ENCODE data around the gene SORCS1. TPM values are rescaled to one million over a fixed set of nuclear protein-coding genes. Genes with fewer than 3 reads are reported as not detected.

The SORCS1 gene
- total and polyA plus RNA-seq, 2 experiments from 2014 or later: 1.1 to 4.6 TPM

DNA sequence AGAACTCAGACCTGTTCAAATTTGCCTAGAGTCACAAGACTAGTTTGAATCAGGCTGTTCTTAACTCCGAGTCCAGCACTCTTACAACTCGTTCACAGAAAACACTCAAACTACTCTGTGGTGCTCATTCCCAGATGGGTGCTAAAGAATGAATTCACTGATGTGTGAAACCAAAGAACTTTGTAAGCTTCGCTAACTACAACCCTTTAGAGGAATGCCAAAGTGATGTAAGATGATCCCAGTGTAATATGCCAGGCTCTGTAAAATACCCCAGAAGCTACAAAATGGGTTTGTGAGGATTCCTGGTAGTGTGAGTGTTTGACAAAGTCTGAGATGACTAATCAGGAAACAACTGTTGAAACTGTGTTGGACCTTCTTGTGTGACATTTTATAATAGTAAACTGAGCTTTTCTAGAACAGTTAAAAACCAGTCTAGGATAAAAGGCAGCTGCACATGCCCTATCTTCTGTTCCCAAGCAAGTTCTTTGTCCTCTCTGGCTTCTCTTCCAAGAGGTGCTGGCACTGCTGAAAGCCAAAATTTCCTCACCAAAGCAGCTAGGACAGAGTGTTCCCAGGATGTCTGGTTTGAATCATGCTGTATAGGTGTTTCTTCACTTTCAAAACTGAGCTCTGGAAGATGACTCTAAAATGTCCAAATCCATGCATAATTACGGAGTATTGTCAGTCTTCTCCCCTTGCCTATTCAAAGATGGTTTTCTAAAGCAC lies 527.6 kb downstream of the SORCS1 start:
- Histone ChIP-seq H3K4me3 (no peak overlapping the region), H4K20me1 (ENCODE audit: insufficient read depth, poor library complexity, severe bottlenecking) (no peaks in the 10 kb centered on the region), H3K9me3 (ENCODE audit: low read depth) (no peaks in the 10 kb centered on the region), H3K27me3 (no peaks in the 10 kb centered on the region), H3K4me2 (no peak overlapping the region), H3K36me3 (replicated peaks; ENCODE audit: insufficient read depth, low read depth) (no peaks in the 10 kb centered on the region), H3K27ac (no peak overlapping the region), H3K79me2 (no peaks in the 10 kb centered on the region), H3K4me1 (ENCODE audit: insufficient read depth) (no peaks in the 10 kb centered on the region), H3K9me2 (replicated peaks; ENCODE audit: insufficient read depth) (no peaks in the 10 kb centered on the region), H2AFZ (no peak overlapping the region)
- no peak for DNase-seq (ENCODE audit: low spot score)
- TF ChIP-seq EZH2phosphoT487 (IDR thresholded peaks at IDR 0.05; ENCODE audit: low read depth, severe bottlenecking, unreplicated experiment): no peak
- TF ChIP-seq, protein P1, sequence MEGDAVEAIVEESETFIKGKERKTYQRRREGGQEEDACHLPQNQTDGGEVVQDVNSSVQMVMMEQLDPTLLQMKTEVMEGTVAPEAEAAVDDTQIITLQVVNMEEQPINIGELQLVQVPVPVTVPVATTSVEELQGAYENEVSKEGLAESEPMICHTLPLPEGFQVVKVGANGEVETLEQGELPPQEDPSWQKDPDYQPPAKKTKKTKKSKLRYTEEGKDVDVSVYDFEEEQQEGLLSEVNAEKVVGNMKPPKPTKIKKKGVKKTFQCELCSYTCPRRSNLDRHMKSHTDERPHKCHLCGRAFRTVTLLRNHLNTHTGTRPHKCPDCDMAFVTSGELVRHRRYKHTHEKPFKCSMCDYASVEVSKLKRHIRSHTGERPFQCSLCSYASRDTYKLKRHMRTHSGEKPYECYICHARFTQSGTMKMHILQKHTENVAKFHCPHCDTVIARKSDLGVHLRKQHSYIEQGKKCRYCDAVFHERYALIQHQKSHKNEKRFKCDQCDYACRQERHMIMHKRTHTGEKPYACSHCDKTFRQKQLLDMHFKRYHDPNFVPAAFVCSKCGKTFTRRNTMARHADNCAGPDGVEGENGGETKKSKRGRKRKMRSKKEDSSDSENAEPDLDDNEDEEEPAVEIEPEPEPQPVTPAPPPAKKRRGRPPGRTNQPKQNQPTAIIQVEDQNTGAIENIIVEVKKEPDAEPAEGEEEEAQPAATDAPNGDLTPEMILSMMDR (IDR thresholded peaks at IDR 0.05; ENCODE audit: poor library complexity): no peak
- TF ChIP-seq EZH2 (IDR thresholded peaks at IDR 0.05; ENCODE audit: borderline replicate concordance): no peak
- WGBS (ENCODE audit: low lambda C conversion rate, missing lambda C conversion rate): 76% methylated on average over 4 of the region's 4 CpGs

GRCh38 chr10:106635947-106636346 lies 528.6 kb downstream of the SORCS1 start:
- no peak for DNase-seq (ENCODE audit: low spot score)
- Histone ChIP-seq H3K79me2 (no peaks in the 10 kb centered on the region), H3K27me3 (no peaks in the 10 kb centered on the region), H3K27ac (no peak overlapping the region), H3K36me3 (replicated peaks; ENCODE audit: insufficient read depth, low read depth) (no peaks in the 10 kb centered on the region), H3K9me3 (ENCODE audit: low read depth) (no peaks in the 10 kb centered on the region), H3K4me3 (no peak overlapping the region), H3K9me2 (replicated peaks; ENCODE audit: insufficient read depth) (no peaks in the 10 kb centered on the region), H3K4me1 (ENCODE audit: insufficient read depth) (no peaks in the 10 kb centered on the region), H4K20me1 (ENCODE audit: insufficient read depth, poor library complexity, severe bottlenecking) (no peaks in the 10 kb centered on the region), H2AFZ (no peak overlapping the region), H3K4me2 (no peak overlapping the region)
- no peak for TF ChIP-seq EZH2 (IDR thresholded peaks at IDR 0.05; ENCODE audit: borderline replicate concordance)
- TF ChIP-seq EZH2phosphoT487 (IDR thresholded peaks at IDR 0.05; ENCODE audit: low read depth, severe bottlenecking, unreplicated experiment): no peak
- TF ChIP-seq, protein P1 (IDR thresholded peaks at IDR 0.05; ENCODE audit: poor library complexity): no peak
- WGBS (ENCODE audit: low lambda C conversion rate, missing lambda C conversion rate): 91% methylated on average over 6 of the region's 6 CpGs

GRCh38 chr10:106631016-106631702 lies 533.3 kb downstream of the SORCS1 start:
- TF ChIP-seq EZH2phosphoT487 (IDR thresholded peaks at IDR 0.05; ENCODE audit: low read depth, severe bottlenecking, unreplicated experiment) (no peak), EZH2 (IDR thresholded peaks at IDR 0.05; ENCODE audit: borderline replicate concordance) (no peak)
- TF ChIP-seq, protein P1 (IDR thresholded peaks at IDR 0.05; ENCODE audit: poor library complexity): no peak
- Histone ChIP-seq H3K4me3 (no peak overlapping the region), H3K27me3 (no peaks in the 10 kb centered on the region), H3K9me3 (ENCODE audit: low read depth) (no peaks in the 10 kb centered on the region), H3K79me2 (no peaks in the 10 kb centered on the region), H3K36me3 (replicated peaks; ENCODE audit: insufficient read depth, low read depth) (no peaks in the 10 kb centered on the region), H2AFZ (no peak overlapping the region), H3K4me1 (ENCODE audit: insufficient read depth) (no peaks in the 10 kb centered on the region), H4K20me1 (ENCODE audit: insufficient read depth, poor library complexity, severe bottlenecking) (no peaks in the 10 kb centered on the region), H3K27ac (no peak overlapping the region), H3K9me2 (replicated peaks; ENCODE audit: insufficient read depth) (no peaks in the 10 kb centered on the region), H3K4me2 (no peak overlapping the region)
- 66% methylated on average over 3 of the region's 3 CpGs for WGBS (ENCODE audit: low lambda C conversion rate, missing lambda C conversion rate)
- no peak for DNase-seq (ENCODE audit: low spot score)
